NCI-H82 treated with DMSO at 0.1 percent for 48 hours (cell line): ENCODE results near the gene REV3L.

Experiments
- DNase-seq: peaks from one replicate; lab custom pipeline; 2025; ENCODE audit not compliant: unreplicated experiment; lab: John Stamatoyannopoulos, UW

The REV3L gene

DNA sequence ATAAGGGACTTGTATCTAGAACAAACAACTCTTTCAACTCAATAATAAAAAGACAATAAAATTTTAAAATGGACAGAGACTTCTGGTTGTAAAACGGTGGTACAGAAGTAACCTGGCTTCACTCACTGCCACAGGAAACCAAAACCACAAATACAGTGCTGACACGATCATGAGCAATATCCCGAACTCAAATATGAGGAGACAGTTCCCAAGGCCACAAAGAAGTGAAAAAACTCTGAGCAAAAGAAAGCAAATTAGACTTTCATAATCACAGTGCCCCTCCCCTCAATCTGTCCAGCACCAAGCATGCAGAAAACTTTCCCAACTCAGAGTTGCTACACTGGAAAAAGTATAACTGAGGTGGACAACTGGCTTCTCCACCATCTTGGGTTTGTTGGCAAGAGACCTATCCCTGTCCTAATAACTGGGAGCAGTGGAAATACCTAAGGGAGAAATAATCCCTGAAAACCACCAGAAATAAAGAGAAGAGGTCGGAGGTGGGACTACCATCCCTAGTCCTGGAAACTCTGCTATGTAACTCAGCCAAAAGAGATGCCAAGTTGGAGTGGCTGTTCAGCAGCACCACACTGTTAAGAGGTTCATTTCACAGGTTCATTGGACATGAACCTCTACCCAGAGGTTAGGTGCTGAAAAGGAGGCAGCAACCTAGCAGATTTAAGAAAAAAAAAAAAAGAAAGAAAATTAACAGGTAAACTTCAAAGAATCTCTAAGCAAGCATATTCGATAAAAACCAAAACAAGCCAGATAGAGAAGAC, 55.5 kb downstream of the REV3L start:
- DNase-seq: no peak

DNA sequence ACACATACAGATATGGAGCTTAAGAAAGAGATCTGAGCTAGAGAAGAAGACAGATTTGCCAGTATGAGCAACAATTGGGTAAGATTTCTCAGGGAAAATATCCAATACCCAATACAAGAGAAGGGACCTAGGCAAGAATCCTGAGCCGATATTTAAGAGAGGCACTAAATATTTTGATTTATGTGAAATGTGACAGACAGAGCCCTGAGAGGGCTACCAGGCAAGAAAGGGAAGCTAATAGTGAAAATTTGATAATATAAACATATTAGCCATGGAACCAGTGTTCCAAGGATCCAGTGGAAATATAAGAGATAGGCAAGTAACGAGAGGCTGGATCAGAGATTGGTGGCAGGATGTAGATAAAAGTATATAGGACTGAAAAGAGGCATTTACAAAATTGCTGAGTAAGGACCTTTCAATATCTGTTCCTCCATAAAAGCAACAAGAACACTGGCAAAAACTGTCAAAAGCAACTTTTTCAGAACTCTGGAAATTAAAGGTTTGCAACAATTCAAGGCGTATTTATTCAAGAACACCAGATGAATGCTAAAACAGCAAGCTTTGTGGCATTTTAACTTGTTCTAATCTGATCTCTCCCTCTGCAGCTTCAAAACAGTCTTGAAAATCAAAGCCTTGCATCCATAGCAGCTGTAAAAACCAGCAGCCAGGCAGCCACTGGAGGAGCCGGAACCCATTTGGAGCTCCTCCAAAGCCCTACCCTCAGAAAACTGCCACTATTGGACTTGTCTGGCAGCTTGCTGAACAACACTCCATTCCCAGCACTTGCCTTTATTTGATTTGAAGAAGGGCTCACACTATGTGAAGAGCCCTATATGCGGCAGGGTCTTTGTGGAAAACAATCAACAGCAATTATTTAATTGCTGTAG, 58.8 kb downstream of the REV3L start:
- no peak for DNase-seq

GRCh38 chr6:111423055-111423633, 59.9 kb downstream of the REV3L start:
- DNase-seq: no peak

GRCh38 chr6:111418971-111419693, 63.9 kb downstream of the REV3L start:
- no peak for DNase-seq

DNA sequence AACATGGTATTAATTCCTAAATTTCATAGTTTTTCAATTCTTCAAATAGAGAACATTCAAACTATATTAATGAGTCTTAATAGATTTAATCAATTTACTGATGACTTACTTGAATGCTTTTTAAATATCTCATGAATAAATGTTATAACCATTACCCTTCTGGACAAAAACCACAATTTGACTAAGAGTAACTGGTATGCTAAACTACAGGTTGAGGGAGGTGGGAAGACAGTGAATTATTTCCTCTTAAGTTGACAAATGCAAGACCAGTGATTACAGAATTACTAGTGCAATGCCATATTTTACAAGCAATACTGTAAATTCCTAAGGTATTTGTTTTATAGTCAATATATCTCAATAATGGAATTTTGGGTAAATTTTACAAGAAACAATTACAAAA, 65.1 kb downstream of the REV3L start:
- no peak for DNase-seq

DNA sequence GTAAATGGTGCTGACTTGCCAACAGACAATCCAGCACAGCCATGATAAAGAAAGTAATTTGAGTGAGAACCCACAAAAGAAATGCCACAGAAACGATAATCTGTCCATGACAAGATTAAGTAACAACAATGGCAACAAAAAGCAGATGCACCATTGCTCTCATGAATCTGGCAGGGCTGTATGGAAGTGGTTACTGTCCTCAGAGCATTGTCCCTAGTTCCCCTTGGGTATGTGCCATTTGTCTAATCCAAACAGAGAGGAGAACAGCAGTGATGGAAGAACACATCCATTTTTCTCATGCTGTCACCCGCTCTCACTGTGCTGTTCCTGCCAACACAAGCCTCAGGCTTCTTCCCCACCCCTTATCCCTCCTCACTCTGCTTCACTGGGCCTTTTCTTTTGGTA, 65.8 kb downstream of the REV3L start:
- peak; percentile 57 for DNase-seq

DNA sequence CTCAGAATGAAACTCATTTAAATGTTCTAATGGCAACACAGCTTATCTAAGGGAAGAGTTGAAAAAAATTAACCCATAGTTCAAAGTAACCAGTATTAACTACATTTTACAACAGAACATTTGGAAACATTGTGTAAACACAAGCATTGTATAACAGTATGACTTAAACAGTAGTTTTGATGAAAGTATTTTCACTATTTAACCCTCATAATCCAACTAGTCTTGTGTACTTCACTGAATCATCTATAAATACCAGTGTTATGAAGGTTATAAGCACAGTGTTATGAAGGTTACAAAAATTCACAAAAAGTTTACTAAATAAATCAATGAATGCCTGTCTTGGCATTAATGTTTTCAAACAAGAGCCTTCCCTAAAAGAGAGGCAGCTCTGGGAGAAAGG, 66.5 kb downstream of the REV3L start:
- DNase-seq: no peak

DNA sequence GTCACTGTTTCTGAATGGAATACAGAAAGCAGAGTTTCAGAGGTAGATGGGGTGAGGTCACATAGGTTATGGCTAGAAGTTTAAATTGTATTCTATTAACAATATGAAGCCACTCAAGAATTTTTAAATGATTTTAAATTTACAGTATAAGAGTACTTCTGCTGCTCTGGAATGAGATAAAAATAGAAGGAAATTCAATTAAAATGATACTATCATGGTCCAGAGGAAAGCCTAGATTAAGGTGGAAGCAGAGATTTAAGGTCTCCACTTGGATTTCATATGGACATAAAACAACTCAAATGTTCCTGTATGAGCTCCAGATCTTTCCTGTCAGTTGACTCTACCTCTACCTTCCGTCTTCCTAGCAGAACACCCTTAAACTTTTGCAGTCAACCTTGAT, 68.6 kb downstream of the REV3L start:
- DNase-seq: no peak

GRCh38 chr6:111411978-111412566, 70.9 kb downstream of the REV3L start:
- DNase-seq: no peak

DNA sequence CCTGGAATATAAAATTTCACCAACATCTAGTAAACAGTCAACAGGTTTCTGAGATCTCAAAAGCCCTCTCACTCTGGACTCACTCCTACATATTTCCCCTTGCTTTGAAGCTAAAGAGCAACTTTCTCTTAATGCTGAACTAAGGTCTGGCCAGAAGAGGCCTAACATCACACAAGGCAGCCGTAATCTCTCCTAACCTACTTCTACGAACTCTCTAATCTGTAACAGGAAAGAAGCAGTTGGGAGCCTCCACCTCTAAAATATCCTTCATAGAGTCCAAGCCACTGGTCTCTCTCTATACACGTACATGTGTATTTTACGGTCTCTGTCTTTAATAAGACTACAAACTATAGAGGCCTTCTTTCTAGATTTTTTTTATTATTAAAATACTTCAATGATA, 72.0 kb downstream of the REV3L start:
- no peak for DNase-seq

- no peak for DNase-seq
These were observed 72.6 kb downstream of the REV3L start for GRCh38 chr6:111410371-111410770.

DNA sequence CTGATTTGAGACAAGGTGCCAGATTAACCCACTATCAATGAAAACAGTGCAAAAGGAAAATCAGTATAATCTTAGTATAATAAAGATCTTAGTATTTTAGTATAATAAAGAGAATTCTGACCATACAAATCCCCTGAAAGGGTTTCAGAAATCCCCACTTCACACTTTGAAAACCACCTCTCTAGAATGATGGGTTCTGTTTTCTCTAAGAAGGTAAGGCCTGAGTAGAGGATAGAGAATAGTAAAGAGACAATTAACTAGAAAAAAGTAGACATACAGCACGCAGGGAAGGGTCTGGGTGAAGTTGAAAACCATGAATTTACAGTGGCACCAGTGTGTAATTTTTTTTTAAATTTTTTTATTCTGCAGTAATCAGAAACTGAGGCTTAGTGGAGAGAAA, 73.6 kb downstream of the REV3L start:
- DNase-seq: no peak

GRCh38 chr6:111407686-111408085, 75.3 kb downstream of the REV3L start:
- DNase-seq: no peak

DNA sequence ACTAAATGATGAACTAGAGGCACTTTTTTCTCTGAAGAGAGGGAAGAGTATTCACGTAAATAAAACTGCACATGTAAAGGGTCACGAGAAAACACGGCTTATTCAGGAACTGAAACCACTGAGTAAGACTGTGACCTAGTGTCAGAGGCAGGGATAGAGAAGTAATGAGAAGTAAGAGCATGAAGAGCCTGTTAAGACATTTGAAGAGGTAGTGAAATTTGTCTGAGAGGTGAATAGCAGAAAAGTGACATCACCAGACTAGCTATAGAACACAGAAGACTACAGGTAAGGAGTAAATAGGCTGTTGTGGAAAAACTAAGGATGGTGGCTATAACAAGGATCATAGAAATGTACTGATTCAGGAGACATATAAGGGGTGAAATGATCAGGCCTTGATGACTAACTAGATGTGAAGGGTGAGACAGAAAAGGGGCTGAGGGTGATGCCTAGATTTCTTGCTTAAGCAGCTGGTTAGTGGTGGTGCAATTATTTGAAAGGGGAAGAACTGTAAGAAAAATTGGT, 76.8 kb downstream of the REV3L start:
- DNase-seq: no peak

DNA sequence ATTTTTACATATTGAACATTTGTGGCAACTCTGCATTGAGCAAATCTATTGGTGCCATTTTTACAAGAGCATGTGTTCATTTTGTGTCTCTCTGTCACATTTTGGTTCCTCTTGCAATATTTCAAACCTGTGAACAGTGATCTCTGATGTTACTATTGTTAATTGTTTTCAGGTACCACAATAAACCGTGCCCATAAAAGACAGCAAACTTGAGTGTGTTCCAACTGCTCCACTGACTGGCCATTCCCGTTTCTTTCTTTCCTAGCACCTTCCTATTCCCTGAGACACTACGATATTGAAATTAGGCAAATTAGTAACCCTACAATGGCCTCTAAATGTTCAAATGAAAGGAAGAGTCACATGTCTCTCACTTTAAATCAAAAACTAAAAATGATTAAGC, 79.6 kb downstream of the REV3L start:
- DNase-seq: no peak

- no peak for DNase-seq
These were observed 83.4 kb downstream of the REV3L start for GRCh38 chr6:111399626-111400025.

- no peak for DNase-seq
These were observed 94.3 kb downstream of the REV3L start for GRCh38 chr6:111388681-111389080.

- no peak for DNase-seq
These were observed 100.3 kb downstream of the REV3L start for GRCh38 chr6:111382476-111383294.

DNA sequence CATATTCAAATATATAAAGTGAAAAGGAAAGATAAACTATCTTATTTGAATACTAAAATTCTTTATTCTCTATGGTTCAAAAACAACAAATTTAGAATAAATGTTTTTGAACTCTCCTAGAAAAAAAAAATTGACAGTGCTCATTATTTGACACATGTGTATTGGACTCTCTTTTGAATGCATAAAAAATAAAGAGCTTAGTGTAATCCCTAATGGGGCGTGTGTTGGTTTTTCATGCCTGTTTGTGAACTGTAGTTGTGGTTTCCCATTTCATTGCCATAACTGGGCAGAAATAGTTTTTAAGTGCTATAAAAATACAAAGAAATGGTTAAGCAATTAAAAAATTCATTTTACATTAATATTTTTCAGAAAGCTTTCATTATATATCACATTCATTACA, 101.3 kb downstream of the REV3L start:
- no peak for DNase-seq

DNA sequence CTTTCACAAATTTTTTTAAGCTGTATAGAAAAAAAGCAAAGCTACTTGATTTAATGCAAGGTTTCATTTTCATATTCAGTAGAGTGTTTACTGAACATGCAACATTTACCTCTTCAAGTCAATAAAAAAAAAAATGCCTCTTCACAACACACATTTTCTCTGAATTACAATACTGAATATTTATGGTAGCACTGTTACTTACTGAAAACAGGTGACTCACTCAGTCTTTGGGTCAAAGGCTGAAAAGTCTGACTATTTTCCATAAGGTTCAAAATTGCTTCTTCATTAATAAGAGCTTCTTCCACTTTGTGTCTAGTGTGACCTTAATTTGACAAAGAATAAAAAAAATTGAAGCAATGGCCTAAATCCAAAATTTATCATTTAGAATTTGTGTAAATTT, 101.9 kb downstream of the REV3L start:
- no peak for DNase-seq
